Measurements from ENCODE around the gene PIP5KL1. TPM values are rescaled to one million over a fixed set of nuclear protein-coding genes. Genes with fewer than 3 reads are reported as not detected.
A peak's percentile ranks its signal among the peaks of the same experiment; 100 is the strongest.

The PIP5KL1 gene
- total and polyA plus RNA-seq, 2 of the 4 experiments (the other 2 are of a cell fraction) = 0.36 to 3.6 TPM

DNA sequence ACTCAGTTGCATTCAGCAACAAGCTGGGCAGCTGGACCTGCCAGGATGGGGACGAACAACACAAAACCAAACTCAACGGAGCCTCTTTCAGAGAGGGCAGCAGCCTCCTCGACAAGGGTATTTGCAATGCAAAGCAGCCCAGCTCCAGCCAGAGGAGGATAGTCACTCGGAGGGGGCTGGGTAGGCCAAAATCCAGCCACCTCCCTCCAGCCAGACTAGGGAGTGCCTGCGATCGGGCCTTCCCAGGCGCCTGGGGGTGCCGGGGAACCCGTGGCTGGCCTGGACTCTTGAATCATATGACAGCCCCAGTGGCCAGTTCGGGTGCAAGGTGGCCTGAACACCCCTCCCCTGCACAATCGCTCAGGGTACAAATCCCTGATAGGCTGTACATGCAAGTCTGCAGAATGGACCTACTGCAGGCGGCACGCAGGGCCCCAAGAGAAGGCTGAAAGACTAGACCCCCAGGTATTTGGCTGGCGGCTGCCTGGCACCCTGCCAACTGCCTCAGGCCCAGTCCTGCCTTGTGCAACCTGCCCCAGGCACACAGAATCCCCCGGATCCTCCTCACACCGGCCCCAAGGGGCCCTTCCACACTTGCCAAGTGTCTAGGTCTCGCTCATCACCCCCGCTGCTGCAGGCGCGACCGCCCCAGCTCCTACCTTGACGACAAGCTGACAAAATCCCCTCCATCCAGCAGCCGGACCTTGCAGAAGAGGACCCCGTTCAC, 48.9 kb upstream of the PIP5KL1 start:
- H2BK20ac ChIP-seq (ENCODE audit: low read depth, low read length) = no peak overlapping the region
- peaks cover 11% of the 10 kb centered on the region; the same call in 1 of the 2 replicates for H3K9me1 ChIP-seq (ENCODE audit: insufficient read depth, low read length)
- POLR2A ChIA-PET (ENCODE audit: unreplicated experiment) = no interaction called here
- no peak overlapping the region for H2BK15ac ChIP-seq (ENCODE audit: low read depth, low read length)
- peak overlapping the region; percentile 82; the same call in 1 of the 2 replicates for H2AK5ac ChIP-seq (ENCODE audit: low read depth, low read length)
- H3K79me1 ChIP-seq (ENCODE audit: low read depth in 1 of 2, low read length in 2 of 2) = peaks cover 24 to 64% of the 10 kb centered on the region in 2 experiments
- in situ Hi-C loops (cut with MboI; ENCODE audit: low sequenced_read_pairs) (no loop called here), dilution Hi-C loops (cut with HindIII; ENCODE audit: low sequenced_read_pairs, unreplicated experiment) (no loop called here), intact Hi-C loops (cut with micrococcal nuclease) (loop anchor here (1.0 kb wide), 1 partner anchor 37 kb away; no protein-coding TSS in a partner anchor)
- peak overlapping the region; percentile 62 for H3K27ac ChIP-seq (ENCODE audit: insufficient read depth, low read length)
- peak overlapping the region; percentile 76 for H3K9ac ChIP-seq (ENCODE audit: low read depth, low read length)
- peak overlapping the region; percentile 50; the same call in 1 of the 2 replicates for H4K91ac ChIP-seq (ENCODE audit: insufficient read depth, low read depth, low read length)
- peak overlapping the region; percentile 34; the same call in 1 of the 2 replicates for H3K56ac ChIP-seq (ENCODE audit: extremely low read depth, insufficient read depth, low read length)
- peak overlapping the region; percentile 97 for H2AK9ac ChIP-seq (replicated peaks; ENCODE audit: low read depth, low read length, poor library complexity)
- no TSS peak for BruUV-seq (replicated peaks)
- peak overlapping the region; percentile 83 for H2AFZ ChIP-seq (replicated peaks; ENCODE audit: low read length, poor library complexity)
- peak overlapping the region; percentile 61 for H3K4me3 ChIP-seq (ENCODE audit: insufficient read depth, low read depth, low read length)
- no peaks in the 10 kb centered on the region for H3K27me3 ChIP-seq (ENCODE audit: control insufficient read depth, insufficient read depth, low read length)
- ATAC-seq (ENCODE audit: low read depth) (peak; percentile 2; the same call in 1 of the 2 replicates), DNase-seq (peak; percentile 29)
- peak overlapping the region; percentile 93 for H3K14ac ChIP-seq (replicated peaks; ENCODE audit: low read depth, low read length)
- no peaks in the 10 kb centered on the region for H3K36me3 ChIP-seq (ENCODE audit: control insufficient read depth, insufficient read depth, low read length)
- 0% methylated on average over 8 of the region's 24 CpGs; no CpG with 5 or more reads in 1 of the 2 experiments for WGBS, 2 experiments (ENCODE audit: extremely low coverage in 2 of 2, insufficient read length in 1 of 2)
- H3K18ac ChIP-seq (ENCODE audit: low read depth, low read length) = no peak overlapping the region
- peak overlapping the region; percentile 16; the same call in 1 of the 2 replicates for H2BK120ac ChIP-seq (ENCODE audit: low read depth, low read length)
- peaks cover 58% of the 10 kb centered on the region for H4K20me1 ChIP-seq (ENCODE audit: insufficient read depth, low read length)
- H3K9me3 ChIP-seq (ENCODE audit: control insufficient read depth, insufficient read depth, low read length) = no peaks in the 10 kb centered on the region
- H2BK5ac ChIP-seq (ENCODE audit: low read depth, low read length, poor library complexity, severe bottlenecking) = peak overlapping the region; percentile 51
- no peak overlapping the region; a peak in 1 of 4 replicates for H4K8ac ChIP-seq (ENCODE audit: low read depth in 2 of 2, low read length in 2 of 2)
- no peak overlapping the region for H4K5ac ChIP-seq (ENCODE audit: low read depth, low read length)
- peak overlapping the region; percentile 55 for H3K4ac ChIP-seq (ENCODE audit: low read depth, low read length)
- TF ChIP-seq NFE2L2 (IDR thresholded peaks at IDR 0.05; ENCODE audit: low read depth, low read length) (no peak), CEBPB (IDR thresholded peaks at IDR 0.05; ENCODE audit: low read depth, low read length) (peak; percentile 51; the same call in 1 of the 2 replicates)
- CTCF ChIA-PET = interaction anchor here (1.0 to 1.3 kb wide), 2 partner anchors 37 to 138 kb away, joined by 3 read pairs; no protein-coding TSS in a partner anchor
- peak overlapping the region; percentile 76 for H3K23ac ChIP-seq (ENCODE audit: low read depth, low read length)
- H3K4me1 ChIP-seq (ENCODE audit: control insufficient read depth, insufficient read depth, low read length) = peaks cover 33% of the 10 kb centered on the region
- H3K4me2 ChIP-seq (ENCODE audit: low read depth, low read length) = peak overlapping the region; percentile 96

All from IMR-90 (cell line).